Lower leg skin (tissue), 4 donors: ENCODE measurements around the gene RITA1. TPM values are rescaled to one million over a fixed set of nuclear protein-coding genes. Genes with fewer than 3 reads are reported as not detected.
"Not testable (repeated sequence)": the region's sequence is repeated elsewhere in the genome, so short reads cannot be mapped to it uniquely, and the experiment has no call there.

Experiments
- DNase-seq, 2 donors: peaks; one replicate each; pipeline ENCODE4 v3.0.0-alpha.2; 2019; ENCODE audit warnings: low spot score in 2 of 2
- H3K4me3 ChIP-seq: fragments of 200-600 bp; sonication (generic); 2 replicates; pipeline ENCODE4 v1.5.1; 2017; ENCODE audit warnings: mild to moderate bottlenecking, low read depth; ENCODE audit not compliant: poor library complexity, severe bottlenecking
- POLR2A ChIP-seq, 2 donors: fragments of 450-650 bp; IDR thresholded peaks; one replicate each; pipeline ENCODE4 v1.6.1; 2016 to 2017; ENCODE audit warnings: antibody characterized with exemption in 2 of 2, mild to moderate bottlenecking in 1 of 2, moderate library complexity in 1 of 2
- WGBS, 2 donors: methylation state at CpG; one replicate each; pipeline ENCODE4 v1.1.5; 2018; 5-methylcytosine and 5-hydroxymethylcytosine counted together
- intact Hi-C: fragments of 100-400 bp; cut with DNase I; formaldehyde crosslinking; loops from one replicate; pipeline ENCODE4 v1.15.0; 2023; ENCODE audit warnings: low total_unique reads
- total RNA-seq, 4 donors: library from RNA; depleted of rRNA; stranded (reverse); fragments of >200 nt; gene quantifications; one replicate each; pipeline ENCODE4 v1.1.0, GENCODE V29; 2016
- TF ChIP-seq, protein P1 (sequence below), 3 donors: fragments of 450-650 bp; IDR thresholded peaks; one replicate each; pipeline ENCODE4 v1.5.1; 2016; ENCODE audit warnings: antibody characterized with exemption in 3 of 3, mild to moderate bottlenecking in 3 of 3, moderate library complexity in 2 of 3

Gene RITA1
- total RNA-seq, 4 donors from 2014 or later, result 14.5 to 25.8 (median 18.8) TPM

DNA sequence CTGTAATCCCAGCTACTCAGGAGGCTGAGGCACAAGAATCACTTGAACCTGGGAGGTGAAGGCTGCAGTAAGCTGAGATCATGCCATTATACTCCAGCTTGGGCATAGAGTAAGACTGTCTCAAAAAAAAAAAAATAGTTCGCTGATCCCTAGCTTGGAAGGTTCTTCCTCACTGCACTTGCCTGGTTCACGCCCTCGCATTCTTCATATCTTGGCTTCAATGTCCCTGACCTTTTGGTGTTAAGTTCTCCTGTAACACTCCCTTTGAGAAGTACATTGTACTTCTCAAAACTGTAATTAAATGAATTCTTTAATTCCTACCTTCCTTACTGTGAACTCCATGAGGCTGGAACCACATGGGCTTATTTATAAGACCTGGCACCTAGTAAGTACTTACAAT is 19.3 kb downstream of the RITA1 start:
- intact Hi-C loops, result loop anchor here (10.0 kb wide), 1 partner anchor 220 kb away; the partner anchor contains the start of gene SDSL
- TF ChIP-seq POLR2A (IDR thresholded peaks at IDR 0.05), result no peak
- TF ChIP-seq, protein P1, sequence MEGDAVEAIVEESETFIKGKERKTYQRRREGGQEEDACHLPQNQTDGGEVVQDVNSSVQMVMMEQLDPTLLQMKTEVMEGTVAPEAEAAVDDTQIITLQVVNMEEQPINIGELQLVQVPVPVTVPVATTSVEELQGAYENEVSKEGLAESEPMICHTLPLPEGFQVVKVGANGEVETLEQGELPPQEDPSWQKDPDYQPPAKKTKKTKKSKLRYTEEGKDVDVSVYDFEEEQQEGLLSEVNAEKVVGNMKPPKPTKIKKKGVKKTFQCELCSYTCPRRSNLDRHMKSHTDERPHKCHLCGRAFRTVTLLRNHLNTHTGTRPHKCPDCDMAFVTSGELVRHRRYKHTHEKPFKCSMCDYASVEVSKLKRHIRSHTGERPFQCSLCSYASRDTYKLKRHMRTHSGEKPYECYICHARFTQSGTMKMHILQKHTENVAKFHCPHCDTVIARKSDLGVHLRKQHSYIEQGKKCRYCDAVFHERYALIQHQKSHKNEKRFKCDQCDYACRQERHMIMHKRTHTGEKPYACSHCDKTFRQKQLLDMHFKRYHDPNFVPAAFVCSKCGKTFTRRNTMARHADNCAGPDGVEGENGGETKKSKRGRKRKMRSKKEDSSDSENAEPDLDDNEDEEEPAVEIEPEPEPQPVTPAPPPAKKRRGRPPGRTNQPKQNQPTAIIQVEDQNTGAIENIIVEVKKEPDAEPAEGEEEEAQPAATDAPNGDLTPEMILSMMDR (IDR thresholded peaks at IDR 0.05), result no peak
- WGBS, 2 donors, result 72 to 90% methylated on average over 3 of the region's 3 CpGs
- no peak for DNase-seq
- H3K4me3 ChIP-seq, result no peak overlapping the region

DNA sequence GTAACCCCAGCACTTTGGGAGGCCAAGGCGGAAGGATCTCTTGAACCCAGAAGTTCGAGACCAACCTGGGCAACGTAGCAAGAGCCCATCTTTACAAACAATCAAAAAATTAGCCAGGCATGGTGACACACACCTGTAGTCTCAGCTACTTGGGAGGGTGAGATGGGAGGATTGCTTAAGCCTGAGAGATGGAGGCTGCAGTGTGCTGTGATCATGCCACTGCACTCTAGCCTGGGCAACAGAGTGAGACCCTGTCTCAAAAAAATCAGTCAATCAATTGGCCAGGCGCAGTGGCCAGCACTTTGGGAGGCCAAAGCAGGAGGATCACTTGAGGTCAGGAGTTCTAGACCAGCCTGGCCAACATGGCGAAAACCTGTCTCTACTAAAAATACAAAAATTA is 21.3 kb downstream of the RITA1 start:
- DNase-seq, H3K4me3 ChIP-seq: not testable (repeated sequence)
- intact Hi-C loops, result loop anchor here (10.0 kb wide), 1 partner anchor 218 kb away; the partner anchor contains the start of gene SDSL
- 98 to 99% methylated on average over 5 of the region's 5 CpGs for WGBS, 2 donors

DNA sequence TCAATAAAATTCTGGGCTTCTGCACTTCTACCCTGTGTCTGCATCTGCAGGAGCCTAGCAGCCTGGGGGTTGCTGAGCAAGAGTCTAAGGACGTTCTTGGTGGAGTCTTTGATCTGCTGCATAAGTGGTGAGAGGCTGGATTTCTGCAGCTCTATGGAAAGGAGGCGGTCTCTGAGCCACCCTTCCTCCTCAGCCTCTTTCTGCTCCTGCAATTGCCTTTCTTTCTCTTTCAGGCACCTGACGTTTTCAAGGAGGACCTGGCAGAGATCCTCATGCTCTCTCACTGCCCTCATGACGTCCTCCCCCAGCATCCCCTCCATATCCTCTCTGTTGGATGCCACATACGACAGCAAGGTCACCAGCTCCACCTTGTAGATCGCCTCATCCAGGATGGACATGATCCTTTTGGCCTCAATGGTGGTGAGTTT is 22.1 kb downstream of the RITA1 start:
- no peak for DNase-seq
- 69 to 72% methylated on average over 6 of the region's 6 CpGs for WGBS, 2 donors
- H3K4me3 ChIP-seq, result no peak overlapping the region
- no peak for TF ChIP-seq POLR2A (IDR thresholded peaks at IDR 0.05)
- TF ChIP-seq, protein P1 (IDR thresholded peaks at IDR 0.05), result no peak
- intact Hi-C loops, result loop anchor here (10.0 kb wide), 1 partner anchor 217 kb away; the partner anchor contains the start of gene SDSL

DNA sequence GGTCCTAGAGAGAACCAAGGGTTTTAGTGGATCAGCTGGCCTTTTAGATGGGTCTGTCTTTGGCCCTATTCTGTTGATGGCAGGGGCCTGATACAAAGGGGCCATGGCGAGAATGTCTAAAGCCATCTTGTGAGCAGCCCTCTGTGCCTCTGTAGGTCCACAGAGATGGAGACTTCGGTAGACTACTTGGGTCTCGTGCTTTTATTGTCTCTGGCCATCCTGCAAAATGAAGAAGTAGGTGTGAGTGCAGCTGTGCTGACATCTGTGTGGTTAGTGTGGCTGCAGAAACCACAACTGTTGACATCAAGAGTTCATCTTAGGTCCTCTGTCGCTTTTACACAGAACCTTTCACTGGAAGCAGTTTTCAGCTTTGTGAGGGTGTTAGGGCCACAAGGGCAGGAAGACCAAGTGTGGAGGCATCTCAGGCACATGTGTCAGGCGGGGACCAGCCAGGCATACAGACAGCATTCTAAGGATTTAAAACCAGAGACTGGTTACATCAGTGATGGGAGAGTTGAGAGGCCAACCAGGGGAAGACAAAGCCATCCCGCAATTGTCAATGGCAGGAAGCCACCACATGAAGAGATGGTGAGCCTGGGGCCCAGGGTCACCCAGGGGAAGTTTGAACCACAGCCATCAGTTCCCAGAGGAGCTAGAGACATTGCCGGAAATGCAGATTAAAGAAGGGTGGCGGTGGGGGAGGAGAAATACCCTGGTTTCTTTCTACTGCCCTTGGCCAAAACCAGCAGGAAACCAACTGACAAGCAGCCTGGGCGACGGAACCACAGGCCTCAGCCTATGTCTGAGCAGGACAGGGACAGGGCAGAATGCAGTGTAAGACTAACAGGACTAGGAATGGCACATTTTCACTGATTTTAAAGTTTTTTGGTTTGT is 22.8 kb downstream of the RITA1 start:
- WGBS, 2 donors, result 75 to 77% methylated on average over 10 of the region's 10 CpGs
- no peak for TF ChIP-seq POLR2A (IDR thresholded peaks at IDR 0.05)
- TF ChIP-seq, protein P1 (IDR thresholded peaks at IDR 0.05), result no peak
- H3K4me3 ChIP-seq, result no peak overlapping the region
- DNase-seq, result peak in 1 of 2 donors; percentile 66
- intact Hi-C loops, result loop anchor here (10.0 kb wide), 1 partner anchor 217 kb away; the partner anchor contains the start of gene SDSL

DNA sequence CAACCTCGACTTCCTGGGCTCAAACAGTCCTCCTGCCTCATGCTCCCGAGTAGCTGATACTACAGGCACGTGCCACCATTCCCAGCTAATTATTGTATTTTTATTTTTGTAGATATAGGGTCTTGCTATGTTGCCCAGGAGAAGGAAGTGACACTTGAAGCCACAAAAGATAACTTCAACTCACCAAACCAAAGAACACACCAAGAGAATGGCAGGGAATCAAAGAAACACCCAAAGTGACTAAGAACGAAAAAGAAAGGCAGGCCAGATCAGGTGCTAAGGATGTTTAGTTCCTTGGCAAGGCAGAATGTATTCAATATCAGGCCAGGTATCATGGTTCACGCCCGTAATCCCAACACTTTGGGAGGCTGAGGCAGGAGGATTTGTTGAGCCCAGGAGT is 25.6 kb downstream of the RITA1 start:
- intact Hi-C loops, result no loop called here
- no peak for DNase-seq
- H3K4me3 ChIP-seq, result no peak overlapping the region
- WGBS, 2 donors, result 82 to 83% methylated on average over 6 of the region's 6 CpGs
- TF ChIP-seq, protein P1 (IDR thresholded peaks at IDR 0.05), result no peak
- TF ChIP-seq POLR2A (IDR thresholded peaks at IDR 0.05), result no peak

DNA sequence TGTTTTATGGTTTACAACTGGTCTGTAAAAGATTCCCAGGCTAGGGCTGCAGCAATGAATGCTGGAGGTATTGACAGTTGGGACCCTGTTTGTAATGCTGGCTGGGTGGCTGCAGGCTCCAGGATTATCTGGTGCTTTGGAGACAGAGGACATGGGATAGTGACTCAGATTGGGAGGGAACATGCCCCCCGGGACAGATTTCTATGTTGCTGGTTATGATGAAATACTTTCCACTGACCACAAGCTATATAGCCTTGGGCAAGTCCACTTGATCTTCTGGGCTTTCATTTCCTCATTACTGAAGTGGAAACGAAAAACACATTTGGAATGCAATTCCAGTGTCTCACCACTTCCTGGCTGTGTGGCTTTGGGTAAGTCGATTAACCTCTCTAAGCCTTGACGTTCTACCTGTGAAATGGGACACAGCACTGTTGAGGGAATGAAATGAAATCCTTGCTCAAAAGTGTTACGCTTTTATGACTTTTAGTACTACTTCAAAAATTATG is 29.4 kb downstream of the RITA1 start:
- no peak overlapping the region for H3K4me3 ChIP-seq
- WGBS, 2 donors, result 48 to 55% methylated on average over 5 of the region's 5 CpGs
- TF ChIP-seq, protein P1 (IDR thresholded peaks at IDR 0.05), result no peak
- TF ChIP-seq POLR2A (IDR thresholded peaks at IDR 0.05), result no peak
- peak; percentile 91 to 95 for DNase-seq
- intact Hi-C loops, result no loop called here
